Gastrocnemius medialis (tissue), 4 donors: ENCODE results near the gene LACTBL1. TPM values are rescaled to one million over a fixed set of nuclear protein-coding genes. Genes with fewer than 3 reads are reported as not detected.

Source experiments
- ATAC-seq, 2 donors: fragments of 150-250 bp; one replicate each; pipeline ENCODE4 v1.9.1; 2016
- DNase-seq, 2 donors: peaks; one replicate each; pipeline ENCODE4 v3.0.0-alpha.2; 2019
- H3K27ac ChIP-seq, 4 donors: fragments of 200-600 bp; sonication (generic); 1 replicate in 1 of 4; 2 replicates in 3 of 4; pipeline ENCODE4 v1.5.1; 2016 to 2018; ENCODE audit warnings: mild to moderate bottlenecking in 2 of 4, moderate library complexity in 1 of 4
- H3K27me3 ChIP-seq, 3 donors: fragments of 200-600 bp; sonication (generic) in 2 of 3; 1 replicate in 1 of 3; 2 replicates in 2 of 3; pipeline versions ENCODE4 v1.5.1 to v1.6.0; 2016 to 2019; ENCODE audit warnings: mild to moderate bottlenecking in 1 of 3, moderate library complexity in 1 of 3
- H3K36me3 ChIP-seq, 2 donors: fragments of 200-600 bp; sonication (generic) in 1 of 2; one replicate each; pipeline ENCODE4 v1.5.1; 2017 to 2018
- H3K4me1 ChIP-seq, 2 donors: fragments of 200-600 bp; sonication (generic) in 1 of 2; one replicate each; pipeline ENCODE4 v1.5.1; 2016 to 2017; ENCODE audit warnings: mild to moderate bottlenecking in 2 of 2
- H3K4me3 ChIP-seq, 4 donors: fragments of 200-600 bp; sonication (generic) in 3 of 4; 1 replicate in 1 of 4; 2 replicates in 3 of 4; pipeline ENCODE4 v1.5.1; 2016 to 2019; ENCODE audit warnings: mild to moderate bottlenecking in 2 of 4
- H3K9me3 ChIP-seq, 3 donors: fragments of 200-600 bp; sonication (generic) in 2 of 3; 1 replicate in 1 of 3; 2 replicates in 2 of 3; pipeline ENCODE4 v1.5.1; 2016 to 2019
- CTCF ChIP-seq, 5 experiments: fragments of 450-650 bp in 3 of 5; fragments of 200-600 bp in 2 of 5; sonication (generic) in 2 of 5; IDR thresholded peaks in 4 of 5; conservative IDR thresholded peaks in 1 of 5; 1 replicate in 4 of 5; 2 replicates in 1 of 5; pipeline ENCODE4 v1.5.1; 2016 to 2019; ENCODE audit warnings: antibody characterized with exemption in 5 of 5, mild to moderate bottlenecking in 3 of 5, moderate library complexity in 3 of 5
- POLR2A ChIP-seq, 2 donors: fragments of 450-650 bp; IDR thresholded peaks; one replicate each; pipeline ENCODE4 v1.6.1; 2017; ENCODE audit warnings: antibody characterized with exemption in 2 of 2, mild to moderate bottlenecking in 2 of 2, moderate library complexity in 2 of 2
- in situ Hi-C, 4 donors: fragments of 200-750 bp; cut with MboI; loops; one replicate each; pipeline versions ENCODE4 v1.15.0 to v1.8.0; 2017; ENCODE audit warnings: low sequenced_read_pairs in 4 of 4
- intact Hi-C: fragments of 100-400 bp; cut with DNase I; formaldehyde crosslinking; loops from one replicate; pipeline ENCODE4 v1.15.1; 2023; ENCODE audit warnings: low total_unique reads
- total RNA-seq, 4 donors: library from RNA; depleted of rRNA; stranded (reverse); fragments of >200 nt; gene quantifications; one replicate each; pipeline versions ENCODE4 v1.1.0 to v1.2.3, GENCODE V29; 2016

Gene LACTBL1
- total RNA-seq, 4 donors from 2014 or later, result not detected

- intact Hi-C loops, result no loop called here
- H3K27me3 ChIP-seq, result no peaks in the 10 kb centered on the region
- TF ChIP-seq POLR2A (IDR thresholded peaks at IDR 0.05), result no peak
- no peak for TF ChIP-seq CTCF (IDR thresholded peaks at IDR 0.05 in 4 of 5, conservative IDR thresholded peaks at IDR 0.05 in 1 of 5)
- DNase-seq (no peak), ATAC-seq (no peak)
- H3K4me1 ChIP-seq, result no peaks in the 10 kb centered on the region
- no peaks in the 10 kb centered on the region for H3K9me3 ChIP-seq
- no peak overlapping the region for H3K4me3 ChIP-seq
- no peaks in the 10 kb centered on the region for H3K36me3 ChIP-seq
- in situ Hi-C loops, result no loop called here
- H3K27ac ChIP-seq, result no peak overlapping the region
Measured at GRCh38 chr1:22908880-22909426, 63.7 kb downstream of the LACTBL1 start.

GRCh38 chr1:22907528-22907927 is 65.1 kb downstream of the LACTBL1 start:
- intact Hi-C loops (no loop called here), in situ Hi-C loops (no loop called here)
- Histone ChIP-seq H3K27me3 (no peaks in the 10 kb centered on the region), H3K4me3 (no peak overlapping the region), H3K27ac (no peak overlapping the region), H3K36me3 (no peaks in the 10 kb centered on the region), H3K4me1 (no peaks in the 10 kb centered on the region), H3K9me3 (no peaks in the 10 kb centered on the region)
- ATAC-seq (no peak), DNase-seq (no peak)
- TF ChIP-seq POLR2A (IDR thresholded peaks at IDR 0.05), result no peak
- TF ChIP-seq CTCF (IDR thresholded peaks at IDR 0.05 in 4 of 5, conservative IDR thresholded peaks at IDR 0.05 in 1 of 5), result no peak

- Histone ChIP-seq H3K36me3 (no peaks in the 10 kb centered on the region), H3K27ac (no peak overlapping the region), H3K9me3 (no peaks in the 10 kb centered on the region), H3K4me3 (no peak overlapping the region), H3K27me3 (no peaks in the 10 kb centered on the region), H3K4me1 (no peaks in the 10 kb centered on the region)
- intact Hi-C loops, result no loop called here
- no peak for DNase-seq
- ATAC-seq, result no peak
- in situ Hi-C loops, result no loop called here
- TF ChIP-seq POLR2A (IDR thresholded peaks at IDR 0.05) (no peak), CTCF (IDR thresholded peaks at IDR 0.05 in 4 of 5, conservative IDR thresholded peaks at IDR 0.05 in 1 of 5) (no peak)
Measured at GRCh38 chr1:22906968-22907367, 65.7 kb downstream of the LACTBL1 start.

- ATAC-seq, result no peak
- intact Hi-C loops, result no loop called here
Measured at GRCh38 chr1:22903113-22903512, 69.6 kb downstream of the LACTBL1 start.

More at GRCh38 chr1:22903113-22903512, 69.6 kb downstream of the LACTBL1 start:
- TF ChIP-seq CTCF (IDR thresholded peaks at IDR 0.05 in 4 of 5, conservative IDR thresholded peaks at IDR 0.05 in 1 of 5), result no peak
- TF ChIP-seq POLR2A (IDR thresholded peaks at IDR 0.05), result no peak
- H3K27me3 ChIP-seq, result no peaks in the 10 kb centered on the region
- DNase-seq, result no peak
- no peaks in the 10 kb centered on the region for H3K4me1 ChIP-seq
- no peak overlapping the region for H3K4me3 ChIP-seq
- H3K9me3 ChIP-seq, result no peaks in the 10 kb centered on the region
- H3K27ac ChIP-seq, result no peak overlapping the region
- H3K36me3 ChIP-seq, result no peaks in the 10 kb centered on the region
- in situ Hi-C loops, result no loop called here

Other genes with a start within 250 kb of the LACTBL1 start
- not detected for gene TEX46, start 43.0 kb upstream of the LACTBL1 start, total RNA-seq
- gene KDM1A, start 46.6 kb upstream of the LACTBL1 start, total RNA-seq, result 10 to 100 TPM; 46.0 to 76.2 (median 58.7) TPM
- 1 to 10 TPM; 4.1 to 5.4 (median 4.9) TPM for gene LUZP1, start 196.0 kb upstream of the LACTBL1 start, total RNA-seq
- not detected for gene HTR1D, start 244.6 kb upstream of the LACTBL1 start, total RNA-seq